HG03460 (cell line): Measurements from ENCODE around the gene ZKSCAN8.
A peak's percentile ranks its signal among the peaks of the same experiment; 100 is the strongest.
"Not testable (repeated sequence)": the region's sequence is repeated elsewhere in the genome, so short reads cannot be mapped to it uniquely, and the experiment has no call there.

ENCODE experiments used
- ATAC-seq: cut with Tn5 transposase; IDR thresholded peaks from one replicate; pipeline ENCODE4 v1.9.1; 2021; ENCODE audit not compliant: unreplicated experiment

Gene ZKSCAN8

GRCh38 chr6:28141500-28142329, at the start of gene ZKSCAN8:
Gene ZKSCAN8 (plus strand): TSS chr6:28141883. CDS start chr6:28148408, 6,525 bp downstream.
- ATAC-seq = peak; percentile 80

GRCh38 chr6:28102222-28102621, 39.5 kb upstream of the ZKSCAN8 start:
- not testable (repeated sequence) for ATAC-seq

GRCh38 chr6:28102699-28103098, 39.0 kb upstream of the ZKSCAN8 start:
- ATAC-seq = not testable (repeated sequence)

DNA sequence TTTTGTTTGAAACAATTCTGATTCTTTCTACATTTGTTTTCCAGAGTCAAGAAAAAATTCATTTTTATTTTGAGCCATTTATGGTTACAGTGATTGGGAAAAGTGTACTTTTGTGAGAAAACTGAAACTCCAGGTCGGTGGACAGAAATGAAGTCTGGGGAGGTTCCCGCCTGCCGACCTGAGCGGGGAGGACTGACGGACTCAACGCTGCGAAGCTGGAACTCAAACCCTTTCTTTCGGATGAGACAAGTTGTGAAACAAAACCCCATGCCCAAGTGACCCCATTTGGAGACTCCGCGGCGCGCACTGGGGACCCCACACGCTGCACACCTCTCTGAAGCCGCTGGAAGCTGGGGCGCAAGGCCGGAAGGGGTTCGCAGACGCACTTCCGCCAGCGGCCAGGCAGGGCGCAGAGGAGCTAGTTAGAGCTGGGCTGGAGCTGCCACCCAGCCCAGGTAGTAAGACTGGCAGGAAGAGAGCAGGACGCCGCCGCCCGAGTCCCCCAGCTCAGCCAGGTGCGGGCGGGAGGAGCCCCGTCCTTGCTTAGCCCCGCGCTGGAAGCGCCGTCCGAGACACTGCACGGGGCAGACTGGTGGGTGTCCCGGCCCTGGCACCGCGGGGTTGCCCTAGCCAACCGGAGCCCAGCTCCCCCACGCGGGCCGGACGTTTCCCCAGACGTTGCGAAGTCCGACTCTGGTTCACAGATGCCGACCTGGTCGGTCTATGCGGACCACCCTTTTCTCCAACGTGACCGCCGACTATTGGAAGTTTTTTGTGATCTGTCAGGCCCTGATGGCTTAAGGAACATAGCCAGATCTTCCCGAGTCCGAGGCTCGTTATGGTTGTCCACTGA, 37.1 kb upstream of the ZKSCAN8 start:
- ATAC-seq = peak; percentile 96

DNA sequence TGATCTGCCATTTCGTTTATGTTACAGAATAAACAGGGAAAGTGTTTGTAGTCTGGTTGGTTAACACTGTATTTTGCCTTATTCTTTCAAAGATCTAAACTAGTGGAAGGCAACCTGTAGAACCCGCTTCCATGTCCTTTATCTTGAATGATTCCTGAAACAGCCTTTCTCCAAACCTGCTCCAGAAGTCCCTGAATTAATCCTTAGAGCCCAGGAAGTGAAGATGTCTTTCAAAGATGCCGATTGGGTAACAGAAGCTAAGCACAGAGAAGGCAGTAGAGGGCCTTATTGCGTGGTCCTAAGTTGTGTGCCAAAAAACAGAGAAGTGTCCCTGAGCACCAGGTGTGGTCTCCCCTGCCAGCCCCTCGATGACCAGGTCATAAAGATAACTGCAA, 36.4 kb upstream of the ZKSCAN8 start:
- ATAC-seq = peak; percentile 16

GRCh38 chr6:28107506-28107905, 34.2 kb upstream of the ZKSCAN8 start:
- no peak for ATAC-seq

DNA sequence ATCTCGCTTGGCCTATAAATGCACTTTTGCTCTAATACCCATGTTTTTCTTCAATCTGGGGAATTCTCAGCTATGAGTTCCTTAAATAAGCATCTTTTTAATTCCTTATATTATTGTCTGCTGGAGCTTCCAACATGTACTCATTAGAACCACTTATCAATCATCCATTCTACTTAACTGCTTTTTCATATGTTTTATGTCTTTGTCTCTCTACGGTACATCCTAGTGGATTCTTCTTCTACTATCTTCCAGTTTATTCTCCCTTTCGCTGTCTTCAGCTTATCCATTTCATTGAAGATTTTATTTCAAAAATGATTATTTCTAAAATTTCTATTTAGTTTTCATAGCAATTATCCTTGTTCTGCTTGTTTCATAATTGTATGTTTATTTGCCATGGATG, 29.7 kb upstream of the ZKSCAN8 start:
- ATAC-seq = no peak

- ATAC-seq = no peak
Observed at GRCh38 chr6:28115799-28116198, 25.9 kb upstream of the ZKSCAN8 start.

GRCh38 chr6:28117386-28118050, 24.2 kb upstream of the ZKSCAN8 start:
- ATAC-seq = no peak

GRCh38 chr6:28118217-28118616, 23.5 kb upstream of the ZKSCAN8 start:
- no peak for ATAC-seq

- ATAC-seq = no peak
Observed at GRCh38 chr6:28121876-28122275, 19.8 kb upstream of the ZKSCAN8 start.

GRCh38 chr6:28122283-28122682, 19.4 kb upstream of the ZKSCAN8 start:
- not testable (repeated sequence) for ATAC-seq

- peak; percentile 95 for ATAC-seq
Observed at GRCh38 chr6:28124350-28124970, 17.2 kb upstream of the ZKSCAN8 start, which contains the start of gene ZSCAN16. Gene ZSCAN16 (plus strand): TSS chr6:28124609. CDS start chr6:28125444, 835 bp downstream.

- ATAC-seq = no peak
Observed at GRCh38 chr6:28124971-28125353, 16.7 kb upstream of the ZKSCAN8 start.

DNA sequence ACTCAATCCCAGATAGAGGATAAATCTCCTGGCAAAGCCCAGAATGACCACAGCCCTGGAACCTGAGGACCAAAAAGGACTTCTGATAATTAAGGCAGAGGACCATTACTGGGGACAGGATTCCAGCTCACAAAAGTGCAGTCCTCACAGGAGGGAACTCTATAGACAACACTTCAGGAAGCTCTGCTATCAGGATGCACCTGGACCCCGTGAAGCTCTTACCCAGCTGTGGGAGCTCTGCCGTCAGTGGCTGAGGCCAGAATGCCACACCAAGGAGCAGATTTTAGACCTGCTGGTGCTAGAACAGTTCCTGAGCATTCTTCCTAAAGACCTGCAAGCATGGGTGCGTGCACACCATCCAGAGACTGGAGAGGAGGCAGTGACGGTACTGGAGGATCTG, 16.3 kb upstream of the ZKSCAN8 start:
- no peak for ATAC-seq

DNA sequence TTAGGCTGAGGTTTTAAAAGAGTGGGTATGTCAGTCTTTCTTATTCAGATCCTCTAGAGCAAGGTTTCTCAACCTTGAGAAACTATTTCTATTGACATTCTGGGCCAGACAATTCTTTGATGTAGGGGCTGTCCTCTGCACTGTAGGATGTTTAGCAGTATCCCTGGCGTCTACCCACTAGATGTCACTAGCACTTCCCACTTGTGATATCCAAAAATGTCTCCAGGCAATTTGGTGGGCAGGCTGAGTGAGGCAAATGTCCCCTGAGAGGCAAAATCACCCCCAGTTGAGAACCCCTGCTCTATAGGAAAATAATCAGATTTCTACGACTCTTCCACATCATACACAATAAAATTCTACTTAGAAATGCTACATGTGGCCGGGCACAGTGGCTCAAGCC, 7.7 kb upstream of the ZKSCAN8 start:
- ATAC-seq = no peak

DNA sequence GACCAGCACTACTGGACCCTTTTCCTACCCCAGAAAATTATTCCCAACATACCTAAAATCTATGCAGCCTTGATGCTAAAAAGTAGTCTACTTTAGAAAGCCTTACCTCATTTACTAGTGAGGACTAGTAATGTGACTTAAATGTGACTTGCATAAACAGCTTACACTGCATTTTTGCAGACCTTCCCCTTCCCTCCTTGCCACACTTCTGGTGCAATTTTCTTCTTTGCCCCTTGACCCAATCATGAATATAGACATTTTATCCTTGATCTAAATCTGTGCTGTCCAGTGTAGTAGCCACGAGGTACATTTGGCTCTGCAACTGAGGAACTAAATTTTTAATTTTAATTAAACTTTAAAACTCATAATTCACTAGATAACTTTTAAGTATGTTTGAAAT, 7.0 kb upstream of the ZKSCAN8 start:
- no peak for ATAC-seq

GRCh38 chr6:28135393-28135792, 6.3 kb upstream of the ZKSCAN8 start:
- no peak for ATAC-seq

- ATAC-seq = peak; percentile 63
Observed at GRCh38 chr6:28136585-28137504, 4.8 kb upstream of the ZKSCAN8 start.

GRCh38 chr6:28137505-28137981, 4.1 kb upstream of the ZKSCAN8 start:
- ATAC-seq = no peak
